SK-N-SH (cell line): Measurements from ENCODE around the gene CCDC27. TPM values are rescaled to one million over a fixed set of nuclear protein-coding genes. Genes with fewer than 3 reads are reported as not detected.
A peak's percentile ranks its signal among the peaks of the same experiment; 100 is the strongest.

Experiments
- CTCF ChIA-PET: fragments of 300-600, 350-600 bp; formaldehyde crosslinking; extraction: SDS; loops from one replicate; lab custom pipeline; 2021; lab: Yijun Ruan, JAX
- POLR2A ChIA-PET: fragments of 350-600 bp; sonication (Branson Sonifier 250); formaldehyde crosslinking; extraction: SDS; loops from one replicate; lab custom pipeline; 2020; ENCODE audit warnings: antibody characterized with exemption, inconsistent platforms; lab: Yijun Ruan, JAX
- DNase-seq: peaks from one replicate; pipeline ENCODE4 v3.0.0; 2012
- H2AFZ ChIP-seq: fragments of 200-600 bp; sonication (generic); 2 replicates; pipeline ENCODE4 v1.8.1; 2016; ENCODE audit warnings: antibody characterized with exemption, mild to moderate bottlenecking, low read depth
- H3F3A ChIP-seq: fragments of 200-600 bp; sonication (generic); replicated peaks from 2 replicates; pipeline ENCODE3; 2016; ENCODE audit warnings: antibody characterized with exemption, mild to moderate bottlenecking; ENCODE audit not compliant: insufficient read depth
- H3K27ac ChIP-seq, 2 experiments: fragments of 200-500 bp in 1 of 2; fragments of 200-600 bp in 1 of 2; sonication (Bioruptor generic) in 1 of 2; sonication (generic), shearing (Covaris generic) in 1 of 2; 2 replicates each; pipeline versions ENCODE4 v1.5.1 to v1.6.1; 2014 to 2016; ENCODE audit warnings: low read depth in 2 of 2, inconsistent platforms in 1 of 2, low read length in 1 of 2, mild to moderate bottlenecking in 1 of 2, mixed read lengths in 1 of 2
- H3K27me3 ChIP-seq: fragments of 200-600 bp; sonication (generic), shearing (Covaris generic); 2 replicates; pipeline ENCODE4 v1.6.1; 2016; ENCODE audit warnings: mixed run types; ENCODE audit not compliant: insufficient read depth
- H3K36me3 ChIP-seq, 2 experiments: fragments of 200-500 bp in 1 of 2; fragments of 200-600 bp in 1 of 2; sonication (Bioruptor generic) in 1 of 2; sonication (generic) in 1 of 2; replicated peaks in 1 of 2; 2 replicates each; pipeline versions ENCODE3 to v1.5.1; 2014 to 2016; ENCODE audit warnings: low read length in 1 of 2, mild to moderate bottlenecking in 1 of 2; ENCODE audit not compliant: insufficient read depth in 2 of 2, control insufficient read depth in 1 of 2
- H3K4me1 ChIP-seq, 2 experiments: fragments of 200-500 bp in 1 of 2; fragments of 200-600 bp in 1 of 2; sonication (Bioruptor generic) in 1 of 2; sonication (generic), shearing (Covaris generic) in 1 of 2; 2 replicates each; pipeline versions ENCODE4 v1.5.1 to v1.6.1; 2014 to 2016; ENCODE audit warnings: low read depth in 1 of 2, low read length in 1 of 2, mixed run types in 1 of 2; ENCODE audit not compliant: insufficient read depth in 2 of 2, control insufficient read depth in 1 of 2
- H3K4me2 ChIP-seq: fragments of 200-600 bp; sonication (generic), shearing (Covaris generic); 2 replicates; pipeline ENCODE4 v1.6.1; 2017; ENCODE audit warnings: mixed run types
- H3K4me3 ChIP-seq, 2 experiments: fragments of 200-500 bp in 1 of 2; fragments of 200-600 bp in 1 of 2; sonication (Bioruptor generic) in 1 of 2; sonication (generic), shearing (Covaris generic) in 1 of 2; 2 replicates each; pipeline versions ENCODE4 v1.5.1 to v1.8.1; 2014 to 2016; ENCODE audit warnings: low read depth in 2 of 2, inconsistent platforms in 1 of 2, low read length in 1 of 2, mild to moderate bottlenecking in 1 of 2, mixed read lengths in 1 of 2, moderate library complexity in 1 of 2
- H3K79me2 ChIP-seq: fragments of 200-600 bp; sonication (generic); 2 replicates; pipeline ENCODE4 v1.8.1; 2017; ENCODE audit warnings: mild to moderate bottlenecking; ENCODE audit not compliant: insufficient read depth
- H3K9ac ChIP-seq: fragments of 200-600 bp; sonication (generic); 2 replicates; pipeline ENCODE4 v1.6.1; 2017; ENCODE audit warnings: mixed run types
- H3K9me2 ChIP-seq: fragments of 200-600 bp; sonication (generic); 2 replicates; pipeline ENCODE4 v1.6.1; 2017; ENCODE audit warnings: mixed run types
- H3K9me3 ChIP-seq: fragments of 200-600 bp; sonication (generic); 2 replicates; pipeline ENCODE4 v1.6.1; 2017; ENCODE audit warnings: mixed run types, mild to moderate bottlenecking, moderate library complexity
- H4K20me1 ChIP-seq: fragments of 200-600 bp; sonication (generic); 2 replicates; pipeline ENCODE4 v1.6.1; 2017; ENCODE audit warnings: mild to moderate bottlenecking, mixed run types; ENCODE audit not compliant: insufficient read depth
- CHD2 ChIP-seq: fragments of 150-350 bp; IDR thresholded peaks from 2 replicates; pipeline ENCODE4 v1.6.1; 2018; ENCODE audit warnings: low read length; ENCODE audit not compliant: partially characterized antibody
- EZH2phosphoT487 ChIP-seq: fragments of 200-600 bp; sonication (generic); IDR thresholded peaks from 2 replicates; pipeline ENCODE4 v1.6.1; 2017; ENCODE audit warnings: low read depth, mixed run types, mild to moderate bottlenecking, antibody characterized with exemption, moderate library complexity, borderline replicate concordance
- FOXM1 ChIP-seq: IDR thresholded peaks from 2 replicates; pipeline ENCODE4 v1.4.0; 2012; ENCODE audit warnings: low read depth, mild to moderate bottlenecking
- GATA2 ChIP-seq: sonication (generic); formaldehyde crosslinking; IDR thresholded peaks from 2 replicates; pipeline ENCODE4 v1.5.0; 2020; ENCODE audit warnings: mild to moderate bottlenecking, missing genetic modification reagents
- RXRA ChIP-seq: IDR thresholded peaks from 2 replicates; pipeline ENCODE4 v1.4.0; 2012; ENCODE audit warnings: low read depth, mild to moderate bottlenecking, borderline replicate concordance
- SIN3A ChIP-seq: IDR thresholded peaks from 2 replicates; pipeline ENCODE4 v1.6.1; 2012; ENCODE audit warnings: low read depth, mild to moderate bottlenecking, low read length, moderate library complexity, borderline replicate concordance
- TAF1 ChIP-seq: IDR thresholded peaks from 2 replicates; pipeline ENCODE4 v1.6.1; 2012; ENCODE audit warnings: low read depth, mild to moderate bottlenecking, low read length, moderate library complexity, borderline replicate concordance
- TCF12 ChIP-seq: IDR thresholded peaks from 2 replicates; pipeline ENCODE4 v1.4.0; 2012
- WGBS: methylation state at CpG from one replicate; pipeline ENCODE4 v1.1.6; 2017; ENCODE audit warnings: low lambda C conversion rate; 5-methylcytosine and 5-hydroxymethylcytosine counted together
- polyA plus RNA-seq, 3 experiments: library from polyadenylated mRNA; depleted of rRNA; stranded (reverse); fragments of >200 nt; gene quantifications; 2 replicates each; pipeline ENCODE4 v1.2.3, GENCODE V29; 2012
- TF ChIP-seq, protein P1 (sequence below): IDR thresholded peaks from 2 replicates; pipeline ENCODE4; 2012
- TF ChIP-seq, protein P2 (sequence below): IDR thresholded peaks from 2 replicates; pipeline ENCODE4 v1.6.1; 2012; ENCODE audit warnings: mild to moderate bottlenecking, low read depth, low read length, moderate library complexity

CCDC27 gene
- polyA plus RNA-seq, 1 of the 3 experiments (the other 2 are of a cell fraction): not detected

DNA sequence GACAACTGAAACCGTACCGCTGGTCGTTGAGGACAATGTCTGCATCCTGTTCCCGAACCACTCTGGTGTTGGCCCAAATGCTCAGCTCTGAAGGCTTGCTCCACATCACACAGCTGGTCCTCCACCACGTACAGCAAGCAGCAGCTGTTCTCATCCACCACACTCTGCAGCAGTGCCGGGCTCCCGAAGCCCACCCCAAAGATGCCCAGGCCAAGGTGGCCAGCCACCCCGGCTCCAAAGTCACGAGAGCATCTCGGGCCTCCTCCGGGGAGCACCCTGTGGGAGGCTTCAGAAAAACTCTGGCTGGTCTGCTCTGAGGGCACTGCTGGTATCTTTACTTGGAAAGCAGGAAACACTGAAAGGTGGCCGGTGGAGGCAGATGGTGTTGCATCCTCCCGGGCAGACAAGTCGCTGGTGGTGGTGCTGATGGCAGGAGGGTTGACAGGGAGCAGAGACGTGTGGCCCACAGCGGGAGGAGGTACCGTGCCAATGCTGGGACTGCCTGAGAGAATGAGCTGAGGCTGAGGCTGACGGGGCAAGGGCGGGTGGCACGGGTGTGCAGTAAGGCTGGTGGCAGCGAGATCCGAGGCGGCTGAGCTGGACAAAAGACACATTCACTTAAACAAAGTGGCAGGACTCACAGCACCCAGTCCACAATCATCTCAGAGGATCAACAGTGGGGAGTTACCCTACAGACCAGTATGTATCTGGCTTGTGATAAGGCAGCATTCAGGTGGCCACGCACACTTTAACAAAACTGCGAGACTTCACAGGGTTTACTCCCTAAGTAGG lies 6.5 kb upstream of the CCDC27 start:
- no peaks in the 10 kb centered on the region for H4K20me1 ChIP-seq
- no peak overlapping the region for H2AFZ ChIP-seq
- TF ChIP-seq GATA2 (CRISPR knock-in tag) (no peak), SIN3A (no peak), FOXM1 (no peak), TAF1 (no peak), TCF12 (no peak), RXRA (no peak), EZH2phosphoT487 (no peak)
- TF ChIP-seq, protein P1, sequence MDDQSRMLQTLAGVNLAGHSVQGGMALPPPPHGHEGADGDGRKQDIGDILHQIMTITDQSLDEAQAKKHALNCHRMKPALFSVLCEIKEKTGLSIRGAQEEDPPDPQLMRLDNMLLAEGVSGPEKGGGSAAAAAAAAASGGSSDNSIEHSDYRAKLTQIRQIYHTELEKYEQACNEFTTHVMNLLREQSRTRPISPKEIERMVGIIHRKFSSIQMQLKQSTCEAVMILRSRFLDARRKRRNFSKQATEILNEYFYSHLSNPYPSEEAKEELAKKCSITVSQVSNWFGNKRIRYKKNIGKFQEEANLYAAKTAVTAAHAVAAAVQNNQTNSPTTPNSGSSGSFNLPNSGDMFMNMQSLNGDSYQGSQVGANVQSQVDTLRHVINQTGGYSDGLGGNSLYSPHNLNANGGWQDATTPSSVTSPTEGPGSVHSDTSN: no peak
- TF ChIP-seq, protein P2, sequence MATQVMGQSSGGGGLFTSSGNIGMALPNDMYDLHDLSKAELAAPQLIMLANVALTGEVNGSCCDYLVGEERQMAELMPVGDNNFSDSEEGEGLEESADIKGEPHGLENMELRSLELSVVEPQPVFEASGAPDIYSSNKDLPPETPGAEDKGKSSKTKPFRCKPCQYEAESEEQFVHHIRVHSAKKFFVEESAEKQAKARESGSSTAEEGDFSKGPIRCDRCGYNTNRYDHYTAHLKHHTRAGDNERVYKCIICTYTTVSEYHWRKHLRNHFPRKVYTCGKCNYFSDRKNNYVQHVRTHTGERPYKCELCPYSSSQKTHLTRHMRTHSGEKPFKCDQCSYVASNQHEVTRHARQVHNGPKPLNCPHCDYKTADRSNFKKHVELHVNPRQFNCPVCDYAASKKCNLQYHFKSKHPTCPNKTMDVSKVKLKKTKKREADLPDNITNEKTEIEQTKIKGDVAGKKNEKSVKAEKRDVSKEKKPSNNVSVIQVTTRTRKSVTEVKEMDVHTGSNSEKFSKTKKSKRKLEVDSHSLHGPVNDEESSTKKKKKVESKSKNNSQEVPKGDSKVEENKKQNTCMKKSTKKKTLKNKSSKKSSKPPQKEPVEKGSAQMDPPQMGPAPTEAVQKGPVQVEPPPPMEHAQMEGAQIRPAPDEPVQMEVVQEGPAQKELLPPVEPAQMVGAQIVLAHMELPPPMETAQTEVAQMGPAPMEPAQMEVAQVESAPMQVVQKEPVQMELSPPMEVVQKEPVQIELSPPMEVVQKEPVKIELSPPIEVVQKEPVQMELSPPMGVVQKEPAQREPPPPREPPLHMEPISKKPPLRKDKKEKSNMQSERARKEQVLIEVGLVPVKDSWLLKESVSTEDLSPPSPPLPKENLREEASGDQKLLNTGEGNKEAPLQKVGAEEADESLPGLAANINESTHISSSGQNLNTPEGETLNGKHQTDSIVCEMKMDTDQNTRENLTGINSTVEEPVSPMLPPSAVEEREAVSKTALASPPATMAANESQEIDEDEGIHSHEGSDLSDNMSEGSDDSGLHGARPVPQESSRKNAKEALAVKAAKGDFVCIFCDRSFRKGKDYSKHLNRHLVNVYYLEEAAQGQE: no peak
- POLR2A ChIA-PET: no interaction called here
- H3K27me3 ChIP-seq: no peaks in the 10 kb centered on the region
- no peaks in the 10 kb centered on the region for H3K9me2 ChIP-seq
- CTCF ChIA-PET: interaction anchor here (1.4 kb wide), 2 partner anchors 22 to 30 kb away, joined by 4 to 5 read pairs; no protein-coding TSS in a partner anchor
- DNase-seq: no peak
- 76% methylated on average over 16 of the region's 25 CpGs for WGBS
- peak overlapping the region; percentile 56 to 79; a peak in 3 of 4 replicates for H3K4me3 ChIP-seq
- peaks cover 0 to 19% of the 10 kb centered on the region in 2 experiments for H3K36me3 ChIP-seq
- H3K9ac ChIP-seq: no peak overlapping the region
- H3K9me3 ChIP-seq: no peaks in the 10 kb centered on the region
- peaks cover 0 to 28% of the 10 kb centered on the region in 2 experiments; a peak in 1 of 4 replicates for H3K4me1 ChIP-seq
- H3K4me2 ChIP-seq: peak overlapping the region; percentile 75; the same call in 1 of the 2 replicates
- H3K79me2 ChIP-seq: peaks cover 4% of the 10 kb centered on the region; the same call in 1 of the 2 replicates
- no peak overlapping the region for H3K27ac ChIP-seq
- H3F3A ChIP-seq: peaks cover 10% of the 10 kb centered on the region

DNA sequence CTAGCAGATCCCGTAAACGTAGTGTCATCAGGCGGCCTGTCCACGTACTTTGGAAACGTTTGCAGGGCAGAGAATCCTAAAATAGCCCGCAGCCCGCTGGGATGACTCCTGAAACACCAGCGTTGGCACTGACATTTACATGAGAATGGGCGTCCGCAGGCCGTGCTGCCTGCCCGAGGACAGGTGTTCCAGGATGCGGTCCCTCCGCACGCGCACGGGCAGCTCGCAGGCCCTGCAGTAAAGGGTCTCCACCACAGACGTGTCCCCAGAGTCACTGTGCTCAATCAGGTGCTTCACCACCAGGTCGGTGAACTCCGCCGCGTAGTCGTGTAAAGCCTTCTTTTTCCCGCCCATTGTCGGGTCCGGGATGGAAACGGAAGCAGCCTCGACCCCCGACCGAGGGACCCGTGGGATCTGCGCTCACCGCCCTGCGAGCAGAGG lies 5.8 kb upstream of the CCDC27 start:
- Histone ChIP-seq H3K27ac (no peak overlapping the region; a peak in 1 of 4 replicates), H3K4me2 (peak overlapping the region; percentile 75), H2AFZ (no peak overlapping the region), H3K27me3 (no peaks in the 10 kb centered on the region), H3K4me1 (peaks cover 0 to 28% of the 10 kb centered on the region in 2 experiments; a peak in 1 of 4 replicates), H3F3A (peaks cover 10% of the 10 kb centered on the region), H3K9me2 (no peaks in the 10 kb centered on the region), H3K36me3 (peaks cover 0 to 18% of the 10 kb centered on the region in 2 experiments), H4K20me1 (no peaks in the 10 kb centered on the region), H3K4me3 (peak overlapping the region; percentile 56 to 79), H3K9ac (peak overlapping the region; percentile 49; the same call in 1 of the 2 replicates), H3K79me2 (peaks cover 4% of the 10 kb centered on the region; the same call in 1 of the 2 replicates), H3K9me3 (no peaks in the 10 kb centered on the region)
- CTCF ChIA-PET: interaction anchor here (1.0 to 1.4 kb wide), 2 partner anchors 19 to 22 kb away, joined by 5 to 7 read pairs; no protein-coding TSS in a partner anchor
- no peak for DNase-seq
- TF ChIP-seq CHD2: no peak
- WGBS: 39% methylated on average over 5 of the region's 35 CpGs
- POLR2A ChIA-PET: no interaction called here
